NCI-H1092 (cell line): ENCODE measurements around the gene CPNE2.

Experiments used
- DNase-seq: peaks from one replicate; lab custom pipeline; 2025; lab: John Stamatoyannopoulos, UW

The CPNE2 gene

DNA sequence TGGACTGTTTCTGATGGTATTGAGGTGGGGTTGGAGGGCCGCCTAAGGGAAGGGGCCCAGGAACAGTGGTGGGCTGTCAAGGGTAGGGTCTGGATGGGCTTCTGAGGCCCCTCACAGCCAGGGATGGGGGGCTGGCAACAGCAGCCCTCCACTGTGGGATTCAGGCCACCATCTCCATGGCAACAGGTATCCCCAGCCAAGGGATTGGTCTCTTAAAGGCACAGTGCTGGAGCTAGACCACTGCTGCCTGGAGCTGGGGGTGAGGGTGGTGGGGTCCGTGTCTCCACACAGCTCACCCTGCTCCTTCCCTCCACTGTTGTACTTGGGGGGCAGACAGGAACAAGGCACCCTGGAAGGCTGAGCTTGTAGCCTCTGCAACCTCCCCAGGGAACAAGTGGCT, 51.6 kb downstream of the CPNE2 start:
- DNase-seq: no peak

DNA sequence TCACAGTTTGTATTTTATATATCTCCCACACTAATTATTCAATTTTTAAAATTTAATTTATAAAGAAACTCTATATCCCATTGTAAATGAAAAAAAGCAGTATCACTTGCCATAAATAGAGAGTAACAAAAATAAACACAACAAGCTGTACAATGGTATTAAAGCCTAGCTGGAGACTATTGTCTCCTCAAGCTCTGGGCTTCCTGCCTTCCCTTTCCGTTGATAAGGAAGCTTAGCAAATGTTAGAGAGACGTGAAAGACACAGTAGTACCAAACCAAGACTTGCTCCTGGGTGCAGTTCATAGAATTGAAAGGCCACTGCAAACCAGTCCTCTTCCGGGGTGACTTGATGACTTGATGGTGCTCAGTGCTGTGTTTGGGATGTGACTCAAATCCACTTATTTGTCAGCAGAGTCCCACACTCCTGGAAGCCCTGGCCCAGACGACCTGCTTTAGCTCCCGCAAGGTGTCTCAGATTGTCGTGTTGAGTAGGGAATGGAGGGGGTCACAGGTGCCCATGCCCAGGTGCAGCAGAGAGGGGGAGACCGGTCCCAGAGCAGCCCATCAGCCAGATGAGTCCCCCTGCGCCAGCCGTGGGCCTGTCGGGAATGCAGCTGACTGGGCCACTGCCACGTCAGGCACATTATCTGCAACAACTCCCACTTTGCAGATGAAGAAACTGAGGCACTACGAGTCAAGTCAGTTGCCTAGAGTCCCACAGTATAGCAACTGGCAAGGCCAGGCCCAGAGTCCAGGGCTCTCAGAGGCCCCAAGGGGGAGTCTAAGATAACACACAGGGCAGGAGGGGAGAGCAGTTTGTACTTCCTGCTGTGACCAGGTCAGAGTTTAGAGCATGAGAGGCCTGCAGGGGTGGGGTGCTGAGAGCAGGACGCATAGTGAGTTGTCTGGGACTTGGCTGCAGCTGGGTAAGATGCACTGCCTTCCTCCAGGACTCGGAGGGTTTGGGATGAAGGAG, 53.0 kb downstream of the CPNE2 start:
- no peak for DNase-seq

DNA sequence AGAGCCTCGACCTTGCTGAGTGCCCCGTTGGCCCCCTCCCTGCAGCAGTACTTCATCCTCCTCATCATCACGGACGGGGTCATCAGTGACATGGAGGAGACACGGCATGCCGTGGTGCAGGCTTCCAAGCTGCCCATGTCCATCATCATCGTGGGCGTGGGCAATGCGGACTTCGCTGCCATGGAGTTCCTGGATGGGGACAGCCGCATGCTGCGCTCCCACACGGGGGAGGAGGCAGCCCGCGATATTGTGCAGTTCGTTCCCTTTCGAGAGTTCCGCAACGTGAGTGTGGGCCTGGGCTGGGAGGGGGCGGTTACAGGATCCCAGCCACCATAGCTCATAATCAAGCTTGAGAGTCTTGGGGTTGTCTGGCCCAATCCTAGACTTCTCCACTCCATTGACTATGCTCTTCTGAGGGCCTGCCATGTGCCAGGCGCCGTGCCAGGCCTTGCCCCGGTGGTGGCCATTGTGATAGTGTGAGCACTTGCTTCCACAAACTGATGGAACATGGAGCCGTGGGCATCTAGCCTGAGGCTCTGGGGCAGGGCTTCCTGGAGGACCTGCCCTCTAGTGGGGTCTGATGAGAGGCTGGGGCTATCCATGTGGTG, 53.8 kb downstream of the CPNE2 start:
- DNase-seq: no peak

DNA sequence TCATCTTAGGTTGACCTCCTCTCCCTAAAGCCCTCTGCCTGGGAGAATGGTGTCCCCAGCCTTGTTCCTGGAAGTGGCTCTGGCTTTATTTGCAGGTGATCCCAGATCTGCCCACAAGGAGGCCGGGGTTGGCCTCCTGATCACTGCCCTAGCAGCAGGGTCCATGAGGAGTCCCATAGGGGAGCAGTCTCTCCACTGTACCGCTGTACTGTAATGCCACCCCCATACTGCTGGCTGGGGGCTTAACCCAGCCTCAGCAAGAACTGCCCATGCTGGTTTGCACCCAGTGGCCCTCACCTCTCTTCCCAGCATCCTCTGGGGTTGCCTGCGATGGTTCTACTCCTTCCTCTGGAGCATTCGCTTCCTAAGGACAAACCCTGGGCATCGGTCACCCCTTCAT, 54.4 kb downstream of the CPNE2 start:
- DNase-seq: no peak

DNA sequence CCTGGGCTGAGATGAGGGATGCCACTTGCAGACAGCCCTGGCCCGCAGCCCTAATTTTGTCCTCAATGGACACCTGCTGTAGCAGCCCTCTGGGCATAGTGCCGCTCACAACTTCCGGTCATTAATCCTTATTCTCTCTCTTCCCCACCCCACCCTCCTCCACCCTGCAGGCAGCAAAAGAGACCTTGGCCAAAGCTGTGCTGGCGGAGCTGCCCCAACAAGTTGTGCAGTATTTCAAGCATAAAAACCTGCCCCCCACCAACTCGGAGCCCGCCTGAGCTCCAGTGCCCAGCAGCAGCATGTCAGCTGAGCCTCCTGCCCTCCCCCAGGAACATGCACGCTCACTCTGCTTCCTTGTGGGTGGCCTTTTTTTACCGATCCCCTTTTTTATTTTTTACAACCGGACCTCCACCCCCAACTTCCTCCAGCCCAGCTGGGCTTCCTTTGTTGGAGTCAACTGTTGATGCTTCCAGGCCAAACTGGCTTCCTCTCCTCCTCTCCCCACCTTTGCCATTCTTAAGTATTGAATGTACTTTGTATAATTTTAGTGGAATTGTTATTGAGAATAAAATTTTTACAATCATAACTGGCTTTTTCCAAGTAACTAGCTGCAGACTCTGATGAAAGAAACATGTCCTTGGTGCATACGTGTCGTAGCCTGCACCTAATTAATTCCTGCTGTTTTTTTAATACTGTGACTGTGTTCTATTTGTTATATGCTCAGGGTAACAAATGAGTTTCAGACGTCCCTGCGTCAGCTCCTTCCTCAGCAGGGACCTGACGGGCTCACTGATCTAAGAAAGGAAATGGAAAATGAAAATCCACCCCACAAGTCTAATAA, 55.2 kb downstream of the CPNE2 start:
- no peak for DNase-seq

DNA sequence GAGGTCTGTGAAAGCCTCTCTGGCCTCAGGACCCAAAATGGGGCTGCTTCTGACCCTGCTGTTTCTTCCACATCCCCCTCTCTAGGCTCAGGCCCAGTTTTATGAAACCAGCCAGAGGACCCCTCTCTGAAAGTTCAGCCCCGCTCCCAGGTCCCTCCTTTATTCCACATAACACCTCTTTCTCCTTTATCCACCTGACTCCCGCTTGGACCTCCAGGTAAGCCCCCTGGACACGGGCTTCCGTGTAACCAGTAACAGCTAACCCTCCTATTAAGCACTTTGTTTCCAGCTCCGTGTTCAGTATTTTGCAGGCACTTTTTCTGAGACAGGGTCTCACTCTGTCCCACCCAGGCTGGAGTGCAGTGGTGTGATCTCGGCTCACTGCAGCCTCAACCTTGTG, 56.1 kb downstream of the CPNE2 start:
- no peak for DNase-seq

DNA sequence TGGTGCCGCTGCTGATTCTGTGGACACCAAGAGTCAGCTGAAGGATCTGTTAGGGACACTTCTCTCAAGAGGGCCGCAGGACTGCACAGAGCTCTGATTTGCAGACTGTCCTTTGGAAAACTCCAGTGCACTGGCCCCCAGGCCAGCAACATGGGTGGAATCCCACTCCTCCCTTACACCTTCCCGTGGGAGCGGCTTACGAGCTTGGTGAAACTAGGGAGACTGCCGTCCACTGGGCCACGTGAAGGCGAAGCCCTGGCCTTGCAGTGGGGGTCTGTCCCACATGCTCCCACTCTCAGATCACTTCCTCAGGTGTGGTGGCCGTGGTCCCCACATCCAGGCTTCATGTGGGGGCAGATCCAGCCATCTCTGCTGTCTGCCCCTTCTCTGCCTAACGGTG, 57.0 kb downstream of the CPNE2 start:
- DNase-seq: no peak

DNA sequence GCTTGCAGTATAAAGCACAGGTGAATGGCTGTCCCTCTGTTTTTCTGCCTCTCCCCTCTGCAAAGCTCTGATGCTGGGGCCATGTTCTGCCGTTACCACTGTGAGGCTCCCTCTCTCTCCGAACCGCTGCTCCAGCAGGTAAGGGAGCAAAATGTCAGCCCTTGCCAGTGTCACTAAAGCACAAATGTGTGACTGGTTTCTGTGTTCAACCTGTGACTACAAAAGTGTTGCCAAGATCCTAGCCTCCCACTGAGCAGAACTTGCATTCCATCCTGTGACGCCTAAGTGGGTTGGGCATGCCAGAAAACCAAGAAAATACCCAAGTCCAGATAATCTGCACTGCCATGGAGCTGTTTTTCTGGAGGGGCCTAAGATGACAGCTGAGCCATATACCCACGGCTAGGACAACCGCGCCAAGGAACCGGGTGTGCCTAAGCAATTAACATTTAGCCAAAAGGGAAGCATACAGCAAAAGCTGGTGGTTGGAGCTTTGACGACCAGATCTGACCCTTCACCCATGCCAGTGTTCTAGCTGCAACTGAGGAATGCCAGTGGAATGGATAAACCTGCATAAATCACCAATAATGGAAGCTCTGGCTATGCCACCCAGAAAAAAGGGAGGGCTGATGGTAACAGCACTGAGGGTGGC, 58.4 kb downstream of the CPNE2 start:
- no peak for DNase-seq

DNA sequence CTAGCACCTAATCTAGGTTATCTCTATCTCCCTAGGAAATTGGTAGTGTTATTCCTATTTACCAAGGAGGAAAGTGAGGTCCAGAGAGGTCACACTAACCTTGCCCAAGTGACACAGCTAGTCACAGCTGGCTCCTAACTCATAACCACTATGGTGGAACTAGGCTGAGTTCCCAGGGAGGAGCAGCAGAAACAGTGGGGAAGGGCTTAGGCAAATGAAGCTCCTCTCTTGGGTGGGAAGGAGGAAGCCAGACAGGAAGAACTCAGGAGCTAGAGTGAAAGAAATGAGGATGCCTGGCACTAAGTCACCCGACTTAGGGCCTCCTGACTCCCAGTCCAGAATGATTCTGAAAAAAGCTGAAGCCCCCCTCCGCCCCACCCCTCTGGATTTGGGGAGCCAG, 59.0 kb downstream of the CPNE2 start:
- DNase-seq: no peak

DNA sequence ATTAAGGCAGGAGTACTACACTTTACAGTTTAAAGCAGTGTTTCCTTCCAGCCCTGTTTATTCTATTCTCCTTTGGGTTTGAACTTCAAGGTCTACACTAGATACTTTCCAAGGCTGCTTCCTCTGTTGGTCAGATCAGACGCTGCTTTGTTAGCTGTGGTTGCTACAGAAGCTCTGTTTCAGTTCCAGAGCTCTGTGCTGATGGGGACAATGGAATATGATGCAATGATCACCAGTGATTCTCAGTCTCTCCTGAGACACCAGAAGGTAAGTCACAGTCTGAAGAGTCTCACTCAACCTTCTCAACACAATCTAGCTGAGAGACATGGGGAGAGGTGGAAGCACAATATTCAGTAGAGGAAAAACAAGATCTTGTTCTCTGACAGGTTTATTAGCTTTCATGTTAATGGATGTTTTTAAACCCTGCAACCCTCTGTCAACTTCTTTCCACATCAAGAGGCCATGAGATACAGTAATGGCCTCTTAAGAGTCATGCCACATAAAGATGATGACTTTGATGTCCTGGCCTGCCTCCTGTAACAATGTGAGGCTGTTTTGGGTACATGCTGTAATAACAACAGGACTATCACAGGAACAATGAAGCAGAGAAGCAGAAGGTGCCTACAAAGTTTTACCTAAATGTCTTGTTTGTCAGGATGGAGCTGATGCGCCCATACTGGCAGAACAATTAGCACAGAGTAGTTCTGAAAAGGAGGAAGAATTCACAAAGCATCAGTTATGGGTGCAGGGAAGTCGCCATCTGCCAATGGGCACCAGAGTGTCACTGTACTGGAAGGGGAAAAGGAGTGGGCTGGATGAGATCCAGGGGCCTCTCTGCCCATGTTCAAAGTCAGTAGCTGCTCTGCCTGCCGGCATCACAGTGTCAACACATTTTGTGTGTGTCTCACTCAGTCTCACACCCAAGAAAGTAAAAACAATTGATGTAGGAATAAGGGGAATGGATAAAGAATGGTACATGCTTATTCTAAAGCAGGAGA, 60.0 kb downstream of the CPNE2 start:
- no peak for DNase-seq

DNA sequence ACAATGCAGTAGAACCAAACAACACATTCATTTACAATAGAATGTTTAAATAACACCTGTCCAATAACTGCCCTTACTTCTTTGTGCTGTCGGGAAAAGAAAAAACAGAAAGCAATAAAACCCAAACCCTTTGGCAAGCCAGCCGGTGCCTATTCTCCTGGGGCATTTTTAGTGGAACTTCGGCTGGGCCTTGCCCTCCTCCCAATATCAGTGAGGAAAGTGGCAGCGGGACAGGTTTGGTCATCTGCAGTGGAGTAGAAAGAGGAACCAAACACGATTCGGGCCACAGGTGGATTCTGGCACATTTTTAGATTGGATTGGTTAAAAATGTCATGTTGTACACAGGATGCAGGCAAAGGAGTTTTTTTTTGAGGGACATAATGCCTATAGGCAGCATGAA, 61.5 kb downstream of the CPNE2 start:
- DNase-seq: no peak

DNA sequence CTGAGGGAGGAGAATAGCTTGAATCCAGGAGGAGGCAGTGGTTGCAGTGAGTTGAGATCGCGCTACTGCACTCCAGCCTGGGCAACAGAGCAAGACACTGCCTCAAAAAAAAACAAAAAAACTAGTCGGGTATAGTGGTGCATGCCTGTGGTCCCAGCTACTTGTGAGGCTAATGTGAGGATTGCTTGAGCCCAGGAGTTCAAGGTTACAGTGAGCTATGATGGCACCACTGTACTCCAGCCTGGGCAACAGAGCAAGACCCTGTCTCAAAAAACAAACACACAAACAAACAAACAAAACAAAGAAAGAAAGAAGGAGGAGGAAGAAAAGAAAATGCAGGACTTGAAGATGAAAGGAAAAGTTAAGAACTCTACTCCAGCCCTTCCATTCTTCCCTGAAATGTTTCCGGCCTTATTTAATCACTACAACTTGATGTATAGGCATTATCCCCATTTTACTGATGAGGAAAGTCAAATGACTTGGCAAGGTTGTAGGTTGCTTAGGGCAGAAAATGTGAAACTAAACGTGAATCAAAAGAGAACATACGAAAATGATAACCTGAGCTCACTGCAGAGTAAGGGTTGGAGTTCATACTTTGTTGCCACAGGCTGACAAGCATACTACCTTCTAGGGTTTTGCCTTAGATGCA, 63.4 kb downstream of the CPNE2 start:
- DNase-seq: no peak

DNA sequence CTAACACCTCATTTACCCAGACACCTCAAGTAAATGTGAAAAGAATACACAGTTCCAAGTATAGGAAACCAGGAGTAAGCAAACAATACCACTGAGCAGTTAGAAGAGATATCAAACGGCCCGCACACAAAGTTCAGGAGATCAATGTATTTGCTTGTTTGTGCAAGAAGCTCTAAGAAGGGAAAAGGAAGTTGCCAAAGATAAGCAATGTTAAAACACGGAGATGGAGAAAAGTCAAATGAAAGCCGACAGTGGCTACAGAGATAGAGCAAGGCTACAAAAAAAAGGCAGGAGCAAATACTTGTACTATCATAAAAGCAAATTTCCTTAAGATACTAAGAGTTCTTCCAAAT, 63.9 kb downstream of the CPNE2 start:
- no peak for DNase-seq

DNA sequence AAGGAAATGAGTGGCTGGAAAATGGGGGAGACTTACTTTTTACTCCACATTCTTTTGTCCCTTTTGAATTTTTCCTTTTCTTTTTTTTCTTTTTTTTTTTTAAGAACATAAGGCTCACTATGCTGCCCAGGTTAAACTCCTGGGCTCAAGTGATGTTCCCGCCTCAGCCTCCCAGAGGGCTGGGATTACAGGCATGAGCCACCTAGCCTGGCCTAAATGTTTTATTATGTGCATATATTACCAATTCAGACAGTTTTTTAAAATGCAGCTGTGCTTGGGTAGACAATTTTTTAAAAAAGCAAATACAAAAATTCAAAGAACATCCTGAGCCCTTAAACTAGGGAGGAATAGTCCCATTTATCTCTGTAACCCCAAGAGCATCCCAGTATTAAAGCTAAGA, 65.2 kb downstream of the CPNE2 start:
- no peak for DNase-seq

DNA sequence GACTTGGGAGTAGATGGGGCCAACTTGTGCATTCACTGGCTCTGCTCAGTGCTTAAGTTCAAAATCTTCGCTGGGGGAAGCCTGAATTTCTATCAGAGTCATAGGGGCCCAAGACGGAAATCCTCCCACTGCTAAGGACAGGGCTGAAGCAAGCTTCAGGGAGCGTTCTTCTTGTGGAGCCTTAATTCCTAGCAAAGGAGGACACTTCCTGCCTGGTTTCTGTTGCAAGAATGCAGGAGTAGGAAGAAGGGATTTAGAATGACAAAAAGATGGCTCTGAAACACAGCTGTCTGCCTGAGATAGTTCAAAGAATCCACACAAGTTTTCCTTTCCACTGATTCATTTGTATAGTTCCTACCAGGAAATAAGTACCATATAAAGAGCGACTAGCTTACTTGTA, 67.1 kb downstream of the CPNE2 start:
- DNase-seq: no peak

DNA sequence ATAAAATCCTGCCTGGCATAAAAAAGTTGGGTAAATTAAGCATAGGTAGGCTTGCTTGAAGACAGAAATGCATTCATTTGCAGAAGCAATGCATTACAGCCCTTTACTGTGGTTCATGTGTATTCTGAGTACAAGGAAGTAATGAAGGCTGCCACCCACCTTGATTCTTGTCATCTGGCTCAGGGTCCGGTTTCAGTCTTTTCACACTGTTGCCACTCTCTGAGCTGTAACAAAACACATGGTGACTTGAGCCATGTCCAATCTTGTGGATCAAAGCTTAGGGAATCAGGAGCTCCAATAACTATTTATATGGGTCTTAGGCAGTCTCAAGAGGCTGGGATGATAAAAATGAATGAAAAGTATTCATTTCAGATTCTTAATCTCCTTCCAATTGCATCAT, 71.5 kb downstream of the CPNE2 start:
- no peak for DNase-seq

DNA sequence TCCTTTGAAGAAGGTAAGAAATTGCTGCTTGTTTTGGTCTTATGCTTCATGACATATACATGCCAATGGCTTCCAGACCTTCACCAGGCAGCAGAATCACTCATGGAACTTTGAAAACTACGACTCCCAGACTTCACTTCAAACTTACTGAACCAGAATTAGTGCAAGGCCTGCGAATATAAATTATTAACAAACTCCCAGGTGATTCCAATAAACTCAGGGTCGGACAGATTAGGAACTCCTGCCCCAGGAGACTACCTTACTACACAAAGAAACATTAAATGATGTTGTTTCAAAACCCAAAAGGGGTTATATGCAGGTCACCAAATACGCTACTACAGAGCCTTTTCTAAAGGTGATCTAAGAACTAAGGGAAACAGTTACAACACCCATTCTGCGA, 73.1 kb downstream of the CPNE2 start:
- no peak for DNase-seq

DNA sequence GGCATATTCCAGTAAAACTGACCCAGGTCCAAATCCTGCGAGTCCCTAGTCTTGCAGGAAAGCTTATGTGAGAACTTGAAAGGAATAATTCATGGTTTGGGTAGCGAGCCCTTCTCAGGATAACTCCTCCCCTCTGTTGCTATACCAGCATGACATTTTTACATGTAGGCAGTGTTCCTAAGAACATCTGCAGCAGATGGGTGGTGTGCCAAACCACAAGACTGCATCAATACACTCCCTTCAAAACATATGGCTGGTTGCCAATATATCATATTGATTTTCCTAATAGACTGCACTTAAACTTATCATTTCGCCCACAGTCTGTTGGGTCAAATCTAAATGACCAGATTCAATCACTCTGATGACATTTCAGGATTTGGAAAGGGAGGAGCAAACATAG, 73.6 kb downstream of the CPNE2 start:
- no peak for DNase-seq

DNA sequence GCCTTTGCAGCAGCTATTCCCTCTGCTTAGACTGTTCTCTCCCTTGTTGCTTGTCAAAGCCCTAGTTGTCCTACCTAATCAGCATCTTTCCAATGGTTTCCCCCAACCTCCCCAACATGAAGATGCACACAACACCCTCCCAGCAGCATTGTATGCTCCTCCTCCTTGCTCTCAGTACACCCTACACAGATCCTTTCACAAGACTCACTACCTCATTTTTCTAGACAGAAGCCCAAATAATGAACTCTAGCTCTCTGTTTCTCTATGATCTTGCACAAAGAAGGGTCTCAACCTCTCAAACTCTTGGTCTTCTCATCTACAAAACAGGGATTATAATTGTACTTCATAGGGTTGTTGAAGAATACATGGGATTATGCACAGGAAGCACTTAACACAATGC, 74.1 kb downstream of the CPNE2 start:
- no peak for DNase-seq

DNA sequence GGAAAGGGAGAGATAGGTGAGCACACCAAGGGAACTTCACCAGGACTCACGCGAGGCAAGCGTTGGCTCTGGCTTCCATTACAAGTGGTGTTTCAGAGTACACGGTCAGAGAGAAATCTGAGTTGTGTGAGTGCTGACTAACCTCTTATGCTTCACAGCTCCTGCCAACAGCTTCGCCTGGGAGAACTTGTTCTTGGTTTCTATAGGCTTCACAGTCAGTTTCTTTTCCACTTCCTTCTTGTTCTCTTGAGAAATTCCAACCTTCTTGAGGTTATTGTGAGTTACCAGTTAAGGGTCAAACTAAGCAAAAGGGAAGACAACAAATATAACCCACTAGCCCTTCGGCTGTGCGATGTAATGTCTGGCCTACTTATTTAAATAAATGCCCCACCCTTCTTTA, 74.6 kb downstream of the CPNE2 start:
- no peak for DNase-seq

DNA sequence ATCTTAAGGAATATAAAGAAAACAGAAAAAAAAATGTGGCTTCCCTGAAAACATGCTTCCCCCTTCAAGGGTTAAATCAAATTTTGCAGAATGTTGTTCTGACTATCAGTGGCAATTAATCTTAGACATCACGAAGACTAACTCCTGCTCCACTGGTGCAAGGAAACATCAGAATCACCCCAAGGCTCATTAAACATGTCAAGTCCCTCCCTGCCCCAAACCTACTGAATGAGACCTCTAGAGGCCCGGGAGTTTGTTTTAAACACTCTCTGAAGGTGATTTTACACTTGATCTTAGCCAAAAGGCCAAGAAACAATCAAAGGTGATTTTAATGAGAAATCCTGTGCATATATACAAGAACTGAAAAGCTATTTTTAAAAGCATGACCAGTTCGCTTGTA, 75.2 kb downstream of the CPNE2 start:
- no peak for DNase-seq
